Hepatocyte (in vitro differentiated cells): ENCODE measurements around the gene DGKD.

ENCODE experiments used
- CTCF ChIP-seq: fragments of 200-600 bp; sonication (generic); IDR thresholded peaks from 2 replicates; pipeline ENCODE4 v1.5.1; 2016; ENCODE audit warnings: antibody characterized with exemption, mild to moderate bottlenecking; ENCODE audit not compliant: poor library complexity
- EZH2 ChIP-seq: fragments of 200-600 bp; sonication (generic); IDR thresholded peaks from 2 replicates; pipeline ENCODE4 v1.6.1; 2016; ENCODE audit warnings: antibody characterized with exemption, mild to moderate bottlenecking, borderline replicate concordance
- EZH2phosphoT487 ChIP-seq: fragments of 200-600 bp; sonication (generic); IDR thresholded peaks from one replicate; pipeline ENCODE4 v1.6.1; 2018; ENCODE audit warnings: antibody characterized with exemption, mild to moderate bottlenecking, low read depth, moderate library complexity; ENCODE audit not compliant: unreplicated experiment, severe bottlenecking

- TF ChIP-seq CTCF (no peak), EZH2 (no peak), EZH2phosphoT487 (no peak)
These were observed 120.2 kb downstream of the DGKD start for GRCh38 chr2:233474308-233475160.
